GM12892 (cell line): ENCODE measurements around the gene KRT15.

Experiments
- DNase-seq: peaks from one replicate; pipeline ENCODE4 v3.0.0; 2011; ENCODE audit not compliant: insufficient read length
- FAIRE-seq: peaks from 2 replicates; lab custom pipeline; 2011; peaks lifted over from hg19 to GRCh38; lab: Jason Lieb, UNC
- POLR2A ChIP-seq: IDR thresholded peaks from 2 replicates; pipeline ENCODE4 v1.6.1; 2011; ENCODE audit warnings: low read depth, low read length, control low read depth
- POLR2AphosphoS5 ChIP-seq: IDR thresholded peaks from 2 replicates; pipeline ENCODE4 v1.6.1; 2011; ENCODE audit warnings: low read depth, low read length, control low read depth
- TAF1 ChIP-seq: IDR thresholded peaks from 2 replicates; pipeline ENCODE4 v1.6.1; 2011; ENCODE audit warnings: low read depth, mild to moderate bottlenecking, control low read depth, low read length, borderline replicate concordance

Gene KRT15

GRCh38 chr17:41505007-41505808 lies 13.5 kb downstream of the KRT15 start, which contains the start of gene KRT13:
TSS of gene KRT13 (minus strand) at chr17:41505612. CDS start at chr17:41505550, 62 bp downstream.
- DNase-seq (no peak), FAIRE-seq (no peak)
- TF ChIP-seq POLR2AphosphoS5 (no peak), TAF1 (no peak), POLR2A (no peak)

- no peak for DNase-seq
These were observed 14.3 kb downstream of the KRT15 start for GRCh38 chr17:41504246-41504977.

GRCh38 chr17:41503202-41503601 lies 15.5 kb downstream of the KRT15 start:
- TF ChIP-seq POLR2A (no peak), TAF1 (no peak), POLR2AphosphoS5 (no peak)
- no peak for DNase-seq
- FAIRE-seq = no peak

More at GRCh38 chr17:41504246-41504977, 14.3 kb downstream of the KRT15 start:
- TF ChIP-seq TAF1 = no peak
- TF ChIP-seq POLR2A = no peak
- no peak for TF ChIP-seq POLR2AphosphoS5
- no peak for FAIRE-seq

- FAIRE-seq (no peak), DNase-seq (no peak)
- no peak for TF ChIP-seq POLR2AphosphoS5
- TF ChIP-seq TAF1 = no peak
- TF ChIP-seq POLR2A = no peak
These were observed 18.4 kb downstream of the KRT15 start for GRCh38 chr17:41500131-41500911.

GRCh38 chr17:41499714-41500113 lies 19.0 kb downstream of the KRT15 start:
- FAIRE-seq = no peak
- no peak for DNase-seq
- TF ChIP-seq POLR2A (no peak), TAF1 (no peak), POLR2AphosphoS5 (no peak)

GRCh38 chr17:41498276-41498675 lies 20.4 kb downstream of the KRT15 start:
- FAIRE-seq (no peak), DNase-seq (no peak)
- TF ChIP-seq POLR2AphosphoS5 = no peak
- TF ChIP-seq POLR2A = no peak
- no peak for TF ChIP-seq TAF1

- DNase-seq = peak; percentile 64
- peak; percentile 69 for FAIRE-seq
- TF ChIP-seq TAF1 (no peak), POLR2A (no peak), POLR2AphosphoS5 (no peak)
These were observed 21.7 kb downstream of the KRT15 start for GRCh38 chr17:41496803-41497484.

- DNase-seq = no peak
- TF ChIP-seq POLR2A = no peak
- no peak for TF ChIP-seq POLR2AphosphoS5
- no peak for TF ChIP-seq TAF1
- FAIRE-seq = no peak
These were observed 24.2 kb downstream of the KRT15 start for GRCh38 chr17:41494524-41494923.

- FAIRE-seq (no peak), DNase-seq (no peak)
- TF ChIP-seq POLR2A (no peak), TAF1 (no peak), POLR2AphosphoS5 (no peak)
These were observed 25.9 kb downstream of the KRT15 start for GRCh38 chr17:41492771-41493170.

- TF ChIP-seq TAF1 (no peak), POLR2AphosphoS5 (no peak), POLR2A (no peak)
- DNase-seq = no peak
- no peak for FAIRE-seq
These were observed 26.3 kb downstream of the KRT15 start for GRCh38 chr17:41492351-41492750.

- FAIRE-seq (no peak), DNase-seq (no peak)
- TF ChIP-seq POLR2AphosphoS5 (no peak), POLR2A (no peak), TAF1 (no peak)
These were observed 27.2 kb downstream of the KRT15 start for GRCh38 chr17:41491476-41491875.
